CD14-positive monocyte (primary cell): Measurements from ENCODE around the gene C2orf81. TPM values are rescaled to one million over a fixed set of nuclear protein-coding genes. Genes with fewer than 3 reads are reported as not detected.
"Not testable (repeated sequence)": the region's sequence is repeated elsewhere in the genome, so short reads cannot be mapped to it uniquely, and the experiment has no call there.

Source experiments
- DNase-seq, 3 donors: peaks; one replicate each; pipeline ENCODE4 v3.0.0-alpha.2; 2011 to 2022
- H2AFZ ChIP-seq: 2 replicates; pipeline ENCODE4 v1.6.0; 2012; ENCODE audit warnings: mild to moderate bottlenecking, low read depth, low read length, inconsistent platforms; ENCODE audit not compliant: insufficient read depth, poor library complexity, severe bottlenecking
- H3K27ac ChIP-seq, 2 donors: 1 replicate in 1 of 2; 2 replicates in 1 of 2; pipeline ENCODE4 v1.5.1; 2012 to 2013; ENCODE audit warnings: low read length in 2 of 2, control low read depth in 1 of 2, inconsistent platforms in 1 of 2, low read depth in 1 of 2, mild to moderate bottlenecking in 1 of 2
- H3K27me3 ChIP-seq, 2 donors: one replicate each; pipeline versions ENCODE4 v1.6.0 to v1.6.1; 2011 to 2013; ENCODE audit warnings: low read length in 2 of 2; ENCODE audit not compliant: control insufficient read depth in 2 of 2, insufficient read depth in 2 of 2
- H3K36me3 ChIP-seq, 2 donors: replicated peaks in 1 of 2; 1 replicate in 1 of 2; 2 replicates in 1 of 2; pipeline versions ENCODE4 v1.5.1 to v1.6.1; 2012 to 2013; ENCODE audit warnings: low read length in 2 of 2, control low read depth in 1 of 2, inconsistent platforms in 1 of 2, mild to moderate bottlenecking in 1 of 2; ENCODE audit not compliant: insufficient read depth in 2 of 2, control insufficient read depth in 1 of 2
- H3K4me1 ChIP-seq, 2 donors: 1 replicate in 1 of 2; 2 replicates in 1 of 2; pipeline versions ENCODE4 v1.5.1 to v1.6.1; 2012 to 2013; ENCODE audit warnings: low read length in 2 of 2, control low read depth in 1 of 2, inconsistent platforms in 1 of 2, mild to moderate bottlenecking in 1 of 2, moderate library complexity in 1 of 2; ENCODE audit not compliant: insufficient read depth in 2 of 2, control insufficient read depth in 1 of 2
- H3K4me2 ChIP-seq: replicated peaks from 2 replicates; pipeline ENCODE3; 2012; ENCODE audit warnings: low read length, moderate library complexity, mild to moderate bottlenecking; ENCODE audit not compliant: poor library complexity, severe bottlenecking; ENCODE audit errors: extremely low read depth
- H3K4me3 ChIP-seq, 3 experiments: fragments of 200-600 bp in 1 of 3; sonication (generic) in 1 of 3; replicated peaks in 1 of 3; 1 replicate in 2 of 3; 2 replicates in 1 of 3; pipeline ENCODE4 v1.5.1; 2011 to 2013; ENCODE audit warnings: low read length in 3 of 3, mild to moderate bottlenecking in 3 of 3, control low read depth in 2 of 3, low read depth in 2 of 3, inconsistent platforms in 1 of 3, moderate library complexity in 1 of 3
- H3K79me2 ChIP-seq: 2 replicates; pipeline ENCODE4 v1.6.0; 2012; ENCODE audit warnings: mild to moderate bottlenecking, control low read depth, inconsistent platforms, low read length, moderate library complexity; ENCODE audit not compliant: insufficient read depth
- H3K9ac ChIP-seq: 2 replicates; pipeline ENCODE4 v1.6.0; 2017; ENCODE audit warnings: low read length, mild to moderate bottlenecking; ENCODE audit not compliant: insufficient read depth, poor library complexity, severe bottlenecking
- H3K9me3 ChIP-seq, 2 donors: replicated peaks in 1 of 2; 1 replicate in 1 of 2; 2 replicates in 1 of 2; pipeline versions ENCODE4 v1.5.1 to v1.6.1; 2012 to 2013; ENCODE audit warnings: low read length in 2 of 2, control low read depth in 1 of 2; ENCODE audit not compliant: control insufficient read depth in 1 of 2, insufficient read depth in 1 of 2
- H4K20me1 ChIP-seq: 2 replicates; pipeline ENCODE4 v1.6.0; 2012; ENCODE audit warnings: mild to moderate bottlenecking, low read length, control low read depth, moderate library complexity; ENCODE audit not compliant: insufficient read depth
- H3K27ac Mint-ChIP-seq, 7 donors: one replicate each; pipeline ENCODE4 v1.8.0; 2020; ENCODE audit warnings: mild to moderate bottlenecking in 7 of 7, mixed read lengths in 7 of 7, moderate library complexity in 6 of 7, inconsistent platforms in 2 of 7
- H3K27me3 Mint-ChIP-seq, 3 donors: one replicate each; pipeline ENCODE4 v1.8.0; 2021 to 2022; ENCODE audit warnings: low read depth in 3 of 3, mild to moderate bottlenecking in 3 of 3, mixed read lengths in 3 of 3, moderate library complexity in 3 of 3, inconsistent platforms in 1 of 3
- H3K36me3 Mint-ChIP-seq, 2 donors: one replicate each; pipeline ENCODE4 v1.8.0; 2020; ENCODE audit warnings: mixed read lengths in 2 of 2, inconsistent platforms in 1 of 2, mild to moderate bottlenecking in 1 of 2
- H3K4me1 Mint-ChIP-seq: one replicate; pipeline ENCODE4 v1.8.0; 2020; ENCODE audit warnings: mild to moderate bottlenecking, mixed read lengths
- H3K4me3 Mint-ChIP-seq, 2 donors: one replicate each; pipeline ENCODE4 v1.8.0; 2020; ENCODE audit warnings: mild to moderate bottlenecking in 2 of 2, mixed read lengths in 2 of 2, moderate library complexity in 1 of 2
- H3K9me3 Mint-ChIP-seq, 7 donors: one replicate each; pipeline ENCODE4 v1.8.0; 2020 to 2022; ENCODE audit warnings: mixed read lengths in 7 of 7, mild to moderate bottlenecking in 6 of 7, moderate library complexity in 6 of 7, inconsistent platforms in 2 of 7
- CTCF ChIP-seq: fragments of 200-600 bp; IDR thresholded peaks from one replicate; pipeline ENCODE4 v1.8.0; 2022; ENCODE audit warnings: antibody characterized with exemption, mild to moderate bottlenecking
- WGBS: methylation state at CpG from one replicate; pipeline ENCODE4 v1.1.5; 2013; ENCODE audit warnings: missing lambda C conversion rate; ENCODE audit not compliant: insufficient coverage; 5-methylcytosine and 5-hydroxymethylcytosine counted together
- intact Hi-C, 2 donors: fragments of 100-400 bp; cut with micrococcal nuclease; formaldehyde crosslinking; loops; one replicate each; pipeline versions ENCODE4 v1.15.0 to v1.15.1; 2023
- polyA plus RNA-seq, 3 donors: library from polyadenylated mRNA; depleted of rRNA in 1 of 3; unstranded in 2 of 3; stranded (reverse) in 1 of 3; fragments of 300-500 nt in 2 of 3; fragments of >200 nt in 1 of 3; fragmentation: Illumina TruSeq in 2 of 3; gene quantifications; 1 replicate in 2 of 3; 2 replicates in 1 of 3; pipeline ENCODE4 v1.2.3, GENCODE V29; 2012 to 2021

The C2orf81 gene
- polyA plus RNA-seq, 3 donors = 0.49 to 1.7 (median 1.2) TPM

GRCh38 chr2:74423231-74424095 is 2.0 kb upstream of the C2orf81 start:
- Mint-ChIP-seq H3K27ac (peak overlapping the region in 1 of 7 donors; percentile 0), H3K4me3 (no peak overlapping the region), H3K4me1 (peaks cover 34% of the 10 kb centered on the region), H3K36me3 (peaks cover 0 to 3% of the 10 kb centered on the region in 2 donors), H3K27me3 (peaks cover 1 to 5% (median 4%) of the 10 kb centered on the region in 3 donors), H3K9me3 (no peaks in the 10 kb centered on the region)
- TF ChIP-seq CTCF = no peak
- Histone ChIP-seq H3K27me3 (no peaks in the 10 kb centered on the region), H3K36me3 (no peaks in the 10 kb centered on the region), H3K4me2 (no peak overlapping the region), H3K4me3 (no peak overlapping the region), H4K20me1 (no peaks in the 10 kb centered on the region), H3K9me3 (no peaks in the 10 kb centered on the region), H3K27ac (no peak overlapping the region), H2AFZ (no peak overlapping the region), H3K79me2 (no peaks in the 10 kb centered on the region), H3K4me1 (peaks cover 30 to 36% of the 10 kb centered on the region in 2 donors), H3K9ac (no peak overlapping the region)
- intact Hi-C loops = no loop called here
- DNase-seq = no peak
- WGBS = 94% methylated on average over 8 of the region's 9 CpGs

- Histone ChIP-seq H3K4me1 (peaks cover 35 to 41% of the 10 kb centered on the region in 2 donors), H3K4me3 (peak overlapping the region in 2 of 3 experiments; percentile 84 to 90), H2AFZ (peak overlapping the region; percentile 97), H3K4me2 (peak overlapping the region; percentile 84)
- H3K36me3 Mint-ChIP-seq, H4K20me1 ChIP-seq, H3K27me3 ChIP-seq, H3K36me3 ChIP-seq, intact Hi-C loops, H3K9me3 ChIP-seq, H3K79me2 ChIP-seq, H3K9me3 Mint-ChIP-seq, H3K9ac ChIP-seq, DNase-seq, H3K27ac ChIP-seq: not testable (repeated sequence)
- Mint-ChIP-seq H3K4me1 (peaks cover 43% of the 10 kb centered on the region), H3K27ac (peak overlapping the region in 5 of 7 donors; percentile 82 to 85 (median 85)), H3K4me3 (peak overlapping the region; percentile 98 to 99), H3K27me3 (peaks cover 10 to 14% (median 13%) of the 10 kb centered on the region in 3 donors)
- 87% methylated on average over 14 of the region's 19 CpGs for WGBS
These were observed 846 bp downstream of the C2orf81 start for GRCh38 chr2:74420443-74421103.
